ENCODE measurements around the gene TMEM254. TPM values are rescaled to one million over a fixed set of nuclear protein-coding genes. Genes with fewer than 3 reads are reported as not detected.
"Not testable (repeated sequence)": the region's sequence is repeated elsewhere in the genome, so short reads cannot be mapped to it uniquely, and the experiment has no call there.

TMEM254 gene
- total RNA-seq, 1 donor from 2014 or later = 17.6 TPM

GRCh38 chr10:80041162-80041561 lies 37.3 kb upstream of the TMEM254 start:
- DNase-seq = no peak
- Histone ChIP-seq H3K27ac (no peak overlapping the region), H3K4me1 (no peaks in the 10 kb centered on the region), H3K4me3 (no peak overlapping the region), H3K9me3 (no peaks in the 10 kb centered on the region), H3K27me3 (no peaks in the 10 kb centered on the region), H3K36me3 (no peaks in the 10 kb centered on the region)
- TF ChIP-seq CTCF (IDR thresholded peaks at IDR 0.05) = no peak
- intact Hi-C loops (cut with DNase I) = no loop called here
- ATAC-seq = no peak

- ATAC-seq = peak; percentile 74
- H3K4me3 ChIP-seq; DNase-seq; H3K36me3 ChIP-seq; intact Hi-C loops (cut with DNase I); H3K9me3 ChIP-seq; H3K27ac ChIP-seq; H3K27me3 ChIP-seq; H3K4me1 ChIP-seq: not testable (repeated sequence)
- peak; percentile 5 for TF ChIP-seq CTCF (IDR thresholded peaks at IDR 0.05)
Observed at GRCh38 chr10:80044935-80045334, 33.5 kb upstream of the TMEM254 start.

- Histone ChIP-seq H3K27me3 (no peaks in the 10 kb centered on the region), H3K36me3 (no peaks in the 10 kb centered on the region), H3K4me1 (no peaks in the 10 kb centered on the region), H3K27ac (no peak overlapping the region), H3K9me3 (no peaks in the 10 kb centered on the region), H3K4me3 (no peak overlapping the region)
- TF ChIP-seq CTCF (IDR thresholded peaks at IDR 0.05) = peak; percentile 96
- intact Hi-C loops (cut with DNase I) = no loop called here
- ATAC-seq (peak; percentile 97), DNase-seq (peak; percentile 86)
Observed at GRCh38 chr10:80046629-80047441, 31.6 kb upstream of the TMEM254 start.

GRCh38 chr10:80050752-80051151 lies 27.7 kb upstream of the TMEM254 start:
- no peak overlapping the region for H3K27ac ChIP-seq
- no peaks in the 10 kb centered on the region for H3K36me3 ChIP-seq
- no peak for ATAC-seq
- no peaks in the 10 kb centered on the region for H3K27me3 ChIP-seq
- no peak for TF ChIP-seq CTCF (IDR thresholded peaks at IDR 0.05)
- no peaks in the 10 kb centered on the region for H3K4me1 ChIP-seq
- intact Hi-C loops (cut with DNase I) = no loop called here
- H3K4me3 ChIP-seq = no peak overlapping the region
- H3K9me3 ChIP-seq = no peaks in the 10 kb centered on the region
- no peak for DNase-seq

GRCh38 chr10:80051993-80052392 lies 26.5 kb upstream of the TMEM254 start:
- no peak for ATAC-seq
- H3K4me3 ChIP-seq = no peak overlapping the region

More at GRCh38 chr10:80051993-80052392, 26.5 kb upstream of the TMEM254 start:
- H3K27me3 ChIP-seq = no peaks in the 10 kb centered on the region
- H3K4me1 ChIP-seq = no peaks in the 10 kb centered on the region
- TF ChIP-seq CTCF (IDR thresholded peaks at IDR 0.05) = no peak
- intact Hi-C loops (cut with DNase I) = no loop called here
- no peak overlapping the region for H3K27ac ChIP-seq
- no peaks in the 10 kb centered on the region for H3K36me3 ChIP-seq
- H3K9me3 ChIP-seq = no peaks in the 10 kb centered on the region
- DNase-seq = no peak

Measured in upper lobe of right lung (tissue), 1 donor.